Heart left ventricle (tissue), 13 donors: ENCODE measurements around the gene XPC.

Source experiments
- CTCF ChIP-seq, 12 donors: fragments of 200-600 bp; sonication (generic) in 4 of 12; IDR thresholded peaks; one replicate each; pipeline versions ENCODE4 v1.5.0 to v1.8.0; 2018 to 2022; ENCODE audit warnings: antibody characterized with exemption in 12 of 12, mild to moderate bottlenecking in 5 of 12
- POLR2A ChIP-seq, 2 donors: fragments of 450-650 bp; IDR thresholded peaks; one replicate each; pipeline ENCODE4 v1.6.1; 2017; ENCODE audit warnings: antibody characterized with exemption in 2 of 2, mild to moderate bottlenecking in 2 of 2, moderate library complexity in 2 of 2
- donor health status: ischemic (EF 13 %, LVEDD 7.1; RV severe dilation, severe dysfunction).
- donor health status: DM: no; HTN: yes; CAD: no.
- donor health status: DM: no; HTN: no; CAD: no.
- donor health status: ischemic (EF 25% LVEDD 6.9; RV normal size, moderate dysfunction).
- donor health status: ischemic (EF 25% LVEDD 5.7; RV mildly dilated, moderate dysfunction).
- donor health status: ischemic (EF 35%, LVEDD 5.7; RV mildly dilated, moderate dysfunction).
- donor health status: nonischemic (EF 11% LVEDD 7.7; RV severe dilation, severe dysfunction).
- donor health status: DM: yes; HTN: yes; CAD: no.
- donor health status: PGD.
- donor health status: ischemic (EF 29% LVEDD 5.4; RV normal size, mild dysfunction).
- donor health status: nonischemic (EF 23%, LVEDD 6.1; RV moderate dilation, normal function).

GRCh38 chr3:14126017-14126886 lies 52.1 kb downstream of the XPC start:
- TF ChIP-seq POLR2A (IDR thresholded peaks at IDR 0.05) (peak in 1 of 2 donors; percentile 5), CTCF (IDR thresholded peaks at IDR 0.05) (no peak)
